CD4-positive, alpha-beta T cell treated with Interleukin-15 for 4 hours (primary cell): ENCODE results near the gene AREL1.

Experiments used
- DNase-seq: peaks from one replicate; pipeline ENCODE4 v3.0.0-alpha.2; 2020; ENCODE audit warnings: low spot score

AREL1 gene

DNA sequence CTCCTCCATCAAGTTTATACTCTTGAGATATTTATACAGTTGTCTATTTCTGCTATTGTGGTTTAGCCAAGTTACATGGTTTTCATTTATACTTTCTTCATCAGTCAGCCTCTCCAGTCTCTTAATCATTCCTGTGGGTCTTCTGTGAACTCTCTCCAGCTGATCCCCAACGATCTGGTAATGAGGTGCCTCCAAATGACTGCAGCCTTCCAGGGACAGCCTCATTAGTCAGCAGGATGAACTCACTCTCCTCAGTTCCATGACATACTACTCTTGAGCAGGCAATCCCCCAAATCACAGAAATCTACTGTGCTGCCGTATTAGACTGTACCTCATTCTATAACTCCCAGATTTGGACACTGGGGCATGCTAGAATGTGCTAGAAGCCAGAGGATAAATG, 15.3 kb downstream of the AREL1 start:
- no peak for DNase-seq

DNA sequence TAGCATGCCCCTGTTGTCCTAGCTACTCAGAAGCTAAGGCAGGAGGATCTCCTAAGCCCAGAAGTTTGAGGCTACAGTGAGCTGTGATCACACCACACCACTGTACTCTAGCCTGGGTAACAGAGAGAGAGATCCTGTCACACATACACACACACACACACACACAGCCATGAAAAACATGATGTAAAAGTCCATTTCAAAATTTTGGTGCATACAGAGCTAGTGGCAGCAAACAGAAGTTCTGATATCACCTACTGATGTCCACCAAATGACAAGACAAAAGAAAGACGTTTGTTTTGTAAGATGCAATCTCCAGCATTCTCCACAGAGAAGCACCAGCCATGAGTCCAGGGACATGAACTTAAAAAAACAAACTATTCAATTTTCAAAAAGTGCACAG, 15.9 kb downstream of the AREL1 start:
- DNase-seq, result no peak

DNA sequence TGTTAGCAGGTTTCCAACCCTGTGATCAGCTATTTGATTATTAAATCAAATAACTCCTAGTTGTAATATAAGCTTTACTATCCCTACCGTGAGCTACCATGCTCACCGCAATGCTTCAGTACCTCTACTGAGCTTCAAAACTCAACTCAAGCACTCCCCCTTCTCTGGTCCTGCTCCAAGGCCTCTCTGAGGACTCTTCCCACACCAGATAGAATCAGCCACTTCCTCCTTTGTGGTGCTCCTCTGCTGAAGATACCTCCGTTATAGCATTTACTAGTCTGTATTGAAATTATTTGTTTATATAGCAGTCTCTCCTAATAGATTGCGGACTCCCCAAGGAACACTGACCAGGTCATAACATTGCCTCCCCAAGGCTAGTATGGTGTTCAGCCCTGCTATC, 17.5 kb downstream of the AREL1 start:
- DNase-seq, result no peak

DNA sequence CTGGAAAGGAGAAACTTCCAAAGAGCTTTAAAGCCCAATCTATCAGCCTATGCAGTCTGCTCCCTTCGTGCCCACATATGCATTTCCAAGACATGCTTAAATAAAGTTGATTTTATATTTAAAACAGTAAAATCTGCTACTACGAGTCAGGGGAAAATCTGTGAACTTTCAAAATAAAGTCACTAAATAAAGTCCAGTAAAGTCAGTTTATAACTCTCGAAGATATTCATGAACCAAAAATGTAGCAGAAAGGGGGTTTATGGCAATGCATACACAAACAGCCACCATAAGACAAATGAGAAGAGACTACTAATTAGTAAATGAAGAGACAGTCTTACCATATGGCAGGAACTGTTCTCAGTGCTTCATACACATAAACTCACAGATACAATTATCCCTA, 19.7 kb downstream of the AREL1 start:
- DNase-seq, result no peak

DNA sequence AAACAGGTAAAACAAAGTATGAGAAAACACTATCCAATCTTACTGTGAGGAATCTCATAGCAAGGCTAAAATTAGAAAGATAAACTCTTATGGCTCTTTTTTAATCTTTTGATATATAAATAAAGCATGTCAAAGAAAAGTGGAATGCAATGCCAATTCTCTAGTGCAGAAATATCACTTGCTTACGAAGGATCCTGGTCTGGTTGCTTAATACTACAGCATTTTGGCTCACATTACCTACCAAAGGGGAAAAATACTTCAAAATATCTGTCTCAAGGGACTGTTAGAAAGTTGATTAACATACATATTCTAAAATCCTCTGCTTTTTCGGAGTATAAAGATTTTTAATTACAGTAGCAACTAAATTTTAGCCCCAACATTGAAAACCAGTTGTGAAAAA, 21.4 kb downstream of the AREL1 start:
- no peak for DNase-seq

DNA sequence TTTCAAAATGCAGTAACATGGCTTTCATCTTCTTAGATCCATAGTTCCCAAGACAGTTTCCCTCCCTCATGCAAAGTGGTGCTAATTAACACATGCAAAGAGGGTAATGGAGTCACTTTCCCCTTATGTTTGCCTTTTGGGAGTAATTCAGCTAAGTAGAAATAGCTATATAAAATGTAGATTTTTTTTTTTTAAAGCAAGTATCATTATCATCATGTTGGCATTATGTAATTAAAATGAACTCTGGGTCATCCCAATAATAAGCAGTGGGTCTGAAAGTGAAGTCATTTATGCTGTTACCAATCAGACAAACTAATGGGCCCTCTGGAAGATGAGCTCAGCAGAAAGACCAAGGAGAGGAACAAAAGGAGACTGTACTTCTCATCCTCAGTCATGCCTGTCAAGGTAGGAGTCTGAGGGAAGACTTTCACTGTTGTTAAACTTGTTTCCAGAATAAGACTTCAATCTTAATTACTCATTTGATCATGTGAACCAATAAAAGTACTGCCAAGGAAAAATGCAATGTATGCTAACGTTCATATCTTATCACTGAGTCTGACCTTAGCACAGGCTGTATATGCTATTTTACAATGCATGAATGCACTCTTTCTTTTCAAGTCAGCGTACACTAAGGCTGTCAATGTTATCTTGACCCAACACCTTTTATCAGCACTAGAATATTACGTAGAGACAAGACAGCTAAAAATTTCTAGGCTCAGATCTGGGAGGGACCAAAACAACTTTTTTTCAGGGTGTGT, 26.8 kb downstream of the AREL1 start:
- no peak for DNase-seq

DNA sequence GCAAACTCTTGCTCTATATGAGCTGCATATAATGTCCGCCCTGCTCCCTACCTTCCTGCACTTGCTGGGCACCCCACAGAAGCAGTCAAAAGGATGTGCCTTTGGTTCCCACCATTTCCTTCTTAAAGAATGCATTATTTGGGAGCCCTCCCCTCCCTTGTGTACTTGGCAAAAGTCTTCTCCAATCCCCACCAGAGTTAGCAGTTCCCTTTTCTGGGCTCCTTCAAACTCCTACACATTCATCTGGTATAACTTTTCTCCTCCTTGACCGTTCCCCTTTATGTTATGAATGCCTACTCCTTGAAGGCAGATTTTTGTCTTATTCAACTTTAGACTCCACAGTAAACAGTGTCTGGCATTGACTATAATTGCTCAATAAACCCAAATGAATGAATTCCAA, 27.8 kb downstream of the AREL1 start:
- no peak for DNase-seq

DNA sequence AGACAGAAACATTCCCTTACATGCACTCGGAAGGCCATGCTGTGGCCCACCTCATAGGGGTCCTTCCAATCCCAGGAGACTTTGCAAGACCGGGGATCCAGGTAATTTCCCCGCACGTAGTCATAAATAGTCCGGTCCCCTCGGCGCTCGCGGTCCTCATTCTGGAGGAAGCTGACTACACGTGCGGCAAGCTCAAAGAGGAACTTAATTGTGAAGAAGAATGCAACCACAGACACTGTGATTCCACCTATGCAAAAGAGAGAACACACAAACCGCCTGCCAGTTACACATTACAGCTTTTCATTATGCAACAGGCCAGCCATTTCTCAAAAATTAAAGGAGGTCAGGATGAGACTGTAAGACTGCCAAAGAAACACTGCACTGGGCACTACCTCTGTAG, 28.4 kb downstream of the AREL1 start:
- DNase-seq, result no peak

DNA sequence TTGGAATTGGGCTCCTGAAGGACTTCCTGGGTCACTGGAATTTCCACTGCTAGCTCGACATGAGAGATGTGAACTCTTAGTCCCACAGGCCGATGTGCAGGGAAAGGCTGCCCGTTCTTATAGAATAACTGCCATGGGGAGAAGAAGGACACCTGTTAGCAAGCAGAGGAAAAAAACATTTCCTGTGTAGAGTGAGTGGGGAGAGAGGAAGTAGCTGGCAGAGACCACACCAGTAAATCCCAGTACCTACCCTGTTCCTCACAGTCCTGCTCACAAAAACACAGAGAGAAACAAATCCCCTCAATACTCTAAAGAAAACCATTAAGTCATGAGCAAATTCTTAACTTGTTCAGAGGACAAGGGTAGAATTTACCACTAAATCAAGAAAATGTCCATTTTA, 29.5 kb downstream of the AREL1 start:
- DNase-seq, result no peak

DNA sequence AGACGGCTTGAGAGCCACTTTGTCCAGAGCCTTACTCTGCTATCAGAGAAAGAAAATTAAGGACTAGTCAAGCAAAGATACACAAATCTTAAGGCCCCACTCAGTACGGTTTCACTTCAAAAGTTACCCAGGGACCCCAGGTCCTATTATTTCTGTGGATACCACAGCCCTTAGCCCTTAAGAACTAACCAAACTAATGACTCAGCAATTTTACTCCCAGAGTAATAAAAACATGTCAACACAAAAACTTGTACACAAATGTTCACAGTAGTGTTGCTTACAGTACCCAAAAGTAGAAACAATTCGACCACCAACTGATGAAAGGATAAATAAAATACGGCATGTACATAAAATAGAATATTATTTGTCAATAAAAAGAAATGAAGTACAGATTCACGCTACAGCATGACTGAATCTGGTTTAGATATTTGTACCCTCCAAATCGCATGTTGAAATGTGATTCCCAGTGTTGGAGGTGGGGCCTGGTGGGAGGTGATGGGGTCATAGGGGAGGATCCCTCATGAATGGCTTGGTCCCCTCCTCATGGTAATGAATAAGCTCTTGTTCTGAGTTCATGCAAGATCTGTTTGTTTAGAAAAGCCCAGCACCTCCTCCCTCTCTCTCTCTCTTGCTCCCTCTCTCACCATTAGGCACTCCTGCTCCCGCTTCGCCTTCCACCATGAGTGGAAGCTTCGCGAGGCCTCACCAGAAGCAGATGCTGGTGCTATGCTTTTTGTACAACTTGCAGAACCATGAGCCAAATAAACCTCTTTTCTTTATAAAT, 30.5 kb downstream of the AREL1 start:
- no peak for DNase-seq

DNA sequence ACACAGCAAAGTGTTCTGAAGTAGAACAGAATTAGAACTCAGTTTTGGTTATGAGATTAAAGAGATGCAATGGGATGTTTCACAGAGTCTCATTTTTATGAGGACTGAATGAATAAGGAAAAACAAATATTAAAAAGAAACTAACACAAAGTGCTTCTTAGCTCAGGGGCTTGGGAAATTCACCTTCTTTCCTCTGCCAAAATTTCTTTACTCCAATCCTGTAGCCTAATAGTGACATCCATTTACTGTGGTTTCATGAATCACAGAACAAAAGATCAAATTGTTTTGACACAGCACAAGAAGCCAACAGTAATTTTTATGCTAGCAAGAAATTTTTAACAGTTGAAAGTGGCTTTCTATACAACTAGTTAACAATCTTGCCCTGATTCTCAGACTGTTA, 37.7 kb downstream of the AREL1 start:
- DNase-seq, result no peak

DNA sequence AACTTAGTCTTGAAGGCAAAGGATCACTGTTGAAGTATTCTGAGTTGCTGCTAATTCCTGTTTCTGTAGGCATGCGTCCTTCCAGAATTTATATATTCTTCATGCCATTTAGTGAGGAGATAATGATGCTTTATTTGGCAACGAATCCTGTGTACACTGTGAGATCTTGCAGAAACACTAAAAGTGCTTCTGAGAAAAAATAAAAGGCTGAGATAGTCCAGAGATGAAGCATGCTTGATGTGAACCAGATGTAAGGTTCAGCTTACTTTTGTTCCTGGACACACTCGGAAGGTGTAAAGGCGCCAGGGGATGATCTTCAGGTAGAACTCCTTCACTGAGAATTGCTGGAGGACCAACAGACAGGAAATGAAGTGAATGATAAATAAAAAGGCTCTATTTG, 39.1 kb downstream of the AREL1 start:
- no peak for DNase-seq

DNA sequence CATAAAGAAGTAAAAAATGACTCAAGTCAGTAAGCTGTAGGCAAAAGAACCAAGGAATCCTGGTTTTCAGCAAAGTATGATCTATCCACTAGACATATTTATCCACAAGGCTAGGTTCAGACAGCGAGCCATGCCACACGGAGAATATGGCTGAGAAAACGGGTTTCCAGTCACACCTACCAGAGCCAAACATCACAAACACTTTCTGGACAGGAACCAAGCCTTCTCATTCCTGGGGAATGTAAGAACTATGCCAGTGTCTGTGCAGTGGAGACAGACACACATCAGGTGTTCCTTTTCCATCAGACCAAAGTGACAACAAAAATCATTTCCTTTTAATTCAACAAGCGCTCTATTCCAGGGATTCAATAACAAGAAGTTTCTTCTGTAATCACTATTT, 41.1 kb downstream of the AREL1 start:
- no peak for DNase-seq

DNA sequence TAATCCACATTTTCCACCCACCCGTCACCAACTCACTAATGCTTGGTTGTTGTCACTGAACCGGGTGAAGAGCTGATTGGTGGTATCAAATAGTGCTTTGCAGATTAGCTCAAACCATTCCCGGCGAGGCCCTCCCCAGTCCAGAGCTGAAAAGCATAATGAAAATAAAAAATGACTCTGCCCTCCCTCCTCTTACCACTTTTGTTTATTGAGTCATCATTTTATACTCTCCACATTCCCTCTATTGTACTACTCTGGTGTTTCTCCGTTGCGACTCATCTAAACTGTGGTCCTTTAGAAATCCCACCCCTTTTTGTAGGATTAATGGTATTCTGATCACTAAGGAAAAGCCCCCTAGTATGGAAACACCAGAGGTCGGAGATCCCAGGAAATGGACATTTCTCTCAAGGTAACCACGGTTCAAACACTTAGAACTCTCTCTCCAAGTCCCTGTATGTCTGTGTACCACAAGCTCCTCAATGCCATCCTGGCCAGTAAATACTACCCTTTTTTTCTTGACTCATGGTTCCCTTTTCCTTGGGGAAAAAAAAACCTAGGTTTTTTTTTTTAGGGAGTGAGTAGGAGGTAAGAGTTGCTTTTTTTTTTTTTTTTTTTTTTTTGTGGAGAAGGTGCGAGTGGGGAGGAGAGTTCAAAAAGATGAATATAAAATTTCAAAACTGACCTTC, 42.0 kb downstream of the AREL1 start:
- DNase-seq, result no peak

DNA sequence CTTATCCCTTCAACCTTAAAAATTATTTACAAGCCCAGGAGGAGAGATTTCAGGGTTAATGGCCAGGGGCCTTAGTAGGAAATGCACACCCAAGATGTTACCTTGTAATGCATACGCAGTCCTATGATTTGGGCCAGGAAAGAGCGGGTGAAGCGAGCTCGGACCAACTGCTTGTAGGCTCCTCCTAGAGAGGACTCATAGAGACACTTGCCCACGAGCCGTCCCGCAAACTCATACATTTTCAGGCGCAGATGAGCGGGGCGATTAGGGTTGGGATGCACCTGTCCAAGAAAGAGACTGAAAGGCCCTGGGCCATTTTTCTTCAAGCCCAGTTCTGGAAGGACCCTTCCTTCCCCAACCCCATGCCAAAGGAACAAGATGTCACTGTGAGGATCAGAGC, 43.0 kb downstream of the AREL1 start:
- no peak for DNase-seq

DNA sequence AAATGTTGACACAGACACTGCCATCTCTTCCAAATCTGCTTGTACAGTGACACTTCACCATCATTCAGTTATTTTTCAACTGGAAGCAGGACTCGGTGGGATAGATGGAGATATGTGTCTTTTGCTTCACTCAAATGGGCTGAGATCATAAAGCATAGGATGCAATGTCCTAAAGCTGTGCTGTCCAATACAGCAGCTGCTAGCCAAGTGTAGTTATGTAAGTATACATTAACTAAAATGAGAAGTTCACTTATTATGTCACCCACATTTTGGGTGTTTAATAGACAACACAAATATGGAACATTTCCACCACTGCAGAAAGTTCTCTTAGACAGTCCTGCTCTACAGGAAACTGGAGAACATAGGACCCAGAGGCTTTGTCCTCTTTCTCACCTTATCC, 43.6 kb downstream of the AREL1 start:
- DNase-seq, result no peak

DNA sequence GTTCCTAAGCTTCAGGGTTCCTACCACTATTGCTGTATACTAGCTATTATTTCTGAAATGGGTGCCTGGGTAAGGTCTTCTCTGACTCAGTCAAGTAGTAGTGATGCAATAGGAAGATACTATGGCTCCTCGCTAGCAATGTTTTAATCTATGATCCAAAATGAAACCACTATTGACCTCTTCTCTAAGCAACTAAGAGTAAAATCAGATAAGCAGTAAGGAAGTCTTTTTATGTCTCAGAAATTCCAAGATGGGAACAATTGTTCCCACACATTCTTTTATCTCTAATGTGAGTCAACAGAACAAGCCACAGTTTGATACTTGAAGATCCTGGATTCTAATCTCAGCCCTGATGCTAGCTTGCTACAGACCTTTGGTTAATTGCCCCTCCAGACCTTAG, 45.1 kb downstream of the AREL1 start:
- no peak for DNase-seq

DNA sequence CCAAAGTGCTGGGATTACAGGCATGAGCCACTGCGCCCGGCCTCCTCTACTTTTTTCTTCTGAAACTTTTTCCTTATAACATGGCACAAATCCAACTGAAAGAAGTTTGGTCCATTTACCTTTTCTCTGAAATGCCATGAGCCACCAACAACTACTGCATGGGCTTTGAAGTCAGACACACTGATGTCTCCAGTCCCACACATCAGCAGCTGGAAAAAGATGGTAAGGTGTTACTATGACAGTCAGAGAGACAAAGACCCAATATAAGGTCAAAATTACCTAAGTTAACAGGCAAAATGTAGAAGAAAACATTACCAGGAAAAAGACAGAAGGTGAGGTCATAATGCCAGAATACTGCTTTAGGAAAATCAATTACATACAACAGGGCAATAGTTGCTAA, 48.2 kb downstream of the AREL1 start:
- no peak for DNase-seq

DNA sequence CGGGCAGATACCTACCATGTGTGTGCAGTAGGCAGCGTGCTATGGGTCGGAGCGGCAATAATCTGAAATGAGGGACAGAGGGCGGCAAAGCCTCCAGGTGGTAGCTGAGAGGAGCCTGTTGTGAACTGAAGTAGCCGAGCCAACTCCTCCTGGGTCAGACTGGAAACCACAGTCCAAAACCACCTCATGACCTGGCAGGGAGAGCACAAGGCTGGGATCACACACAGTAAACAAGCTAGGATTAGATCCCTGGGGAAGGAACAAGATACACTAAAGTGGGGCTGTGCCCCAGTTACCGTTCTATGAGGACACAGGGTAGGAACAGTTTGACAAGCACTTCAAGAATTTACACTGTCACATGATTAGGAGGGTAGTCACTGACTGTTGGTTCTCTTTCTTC, 49.0 kb downstream of the AREL1 start:
- DNase-seq, result no peak

DNA sequence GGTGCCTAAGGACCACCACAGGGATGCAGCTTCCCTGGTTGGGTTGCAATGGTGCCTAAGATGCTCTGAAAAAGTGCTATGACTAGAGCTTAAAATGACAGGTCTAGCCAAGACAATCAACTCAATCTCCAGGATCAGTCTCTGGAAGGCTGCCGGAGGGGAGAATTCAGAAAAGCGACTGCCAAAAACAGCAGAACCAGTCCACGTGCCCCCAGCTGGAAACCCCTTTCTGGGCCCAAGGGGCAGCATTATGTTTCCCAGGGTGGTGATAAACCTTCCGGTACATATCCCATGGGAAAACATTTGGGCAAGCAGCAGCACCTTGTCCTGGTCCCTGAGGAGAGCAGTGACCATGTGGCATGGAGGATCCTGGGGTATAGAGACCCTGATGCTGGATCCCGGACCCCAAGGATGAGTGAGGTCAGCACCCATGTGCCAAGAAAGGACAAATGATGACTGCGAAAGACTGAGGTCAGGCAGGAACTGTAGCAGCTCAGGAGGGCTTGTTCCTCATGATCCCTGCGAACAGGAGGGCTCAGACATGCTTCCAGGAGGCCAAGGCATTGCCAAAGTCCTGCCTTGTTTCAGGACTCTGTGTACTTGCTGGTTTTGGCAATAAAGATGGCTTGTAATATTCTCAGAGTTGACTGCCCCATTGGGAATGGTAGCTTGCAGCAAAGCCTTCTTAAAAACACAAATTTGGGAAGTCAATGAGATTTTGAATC, 51.0 kb downstream of the AREL1 start:
- no peak for DNase-seq

DNA sequence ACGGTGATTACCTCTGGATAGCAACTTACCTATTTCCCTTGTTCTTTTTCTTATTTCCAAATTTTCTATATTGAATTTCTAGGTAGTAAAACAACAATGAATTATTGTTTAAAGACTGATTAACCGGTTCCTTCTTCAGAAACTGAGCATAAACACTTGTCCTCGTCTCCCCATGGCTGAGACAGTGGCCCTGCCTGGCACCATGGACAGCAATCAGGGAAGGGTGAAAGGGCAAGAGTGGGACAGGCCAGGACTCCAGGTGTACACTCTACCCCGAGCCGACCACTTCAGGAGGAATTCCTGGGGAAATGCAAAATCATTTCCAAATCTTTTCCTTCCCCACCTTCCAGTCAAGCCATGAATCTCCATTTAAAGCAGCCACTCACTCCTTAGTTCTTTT, 52.0 kb downstream of the AREL1 start:
- DNase-seq, result no peak

DNA sequence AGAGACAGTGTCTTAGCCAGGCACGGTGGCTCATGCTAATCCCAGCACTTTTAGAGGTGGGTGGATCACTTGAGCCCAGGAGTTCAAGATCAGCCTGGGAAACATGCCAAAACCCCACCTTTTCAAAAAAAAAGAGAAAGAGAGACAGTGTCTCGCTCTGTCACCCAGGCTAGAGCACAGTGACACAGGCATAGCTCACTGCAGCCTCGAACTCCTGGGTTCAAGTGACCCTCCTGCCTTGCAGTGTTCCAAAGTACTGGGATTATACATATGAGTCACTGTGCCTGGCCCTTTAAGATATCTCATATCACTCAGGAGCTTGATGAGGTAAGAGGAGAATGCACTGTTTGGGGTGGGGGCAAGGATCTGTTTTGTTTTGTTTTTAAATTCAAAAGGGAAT, 52.7 kb downstream of the AREL1 start:
- DNase-seq, result no peak
